ENCODE measurements around the gene PARP8.
"Not testable (repeated sequence)": the region's sequence is repeated elsewhere in the genome, so short reads cannot be mapped to it uniquely, and the experiment has no call there.

The PARP8 gene

DNA sequence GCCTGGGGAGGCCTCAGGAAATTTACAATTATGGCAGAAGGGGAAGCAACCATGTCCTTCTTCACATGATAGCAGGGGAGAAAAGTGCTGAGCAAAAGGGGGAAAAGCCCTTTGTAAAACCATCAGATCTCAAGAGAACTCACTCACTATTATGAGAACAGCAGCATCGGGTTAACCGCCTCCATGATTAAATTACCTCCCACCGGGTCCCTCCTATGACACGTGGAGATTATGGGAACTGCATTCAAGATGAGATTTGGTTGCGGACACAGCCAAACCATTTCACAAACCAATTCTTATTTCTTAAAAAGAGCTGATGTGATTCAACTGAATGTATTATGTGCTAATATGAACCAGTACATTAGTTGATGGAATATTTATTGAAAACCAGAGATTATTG, 63.9 kb downstream of the PARP8 start:
- DNase-seq = no peak

DNA sequence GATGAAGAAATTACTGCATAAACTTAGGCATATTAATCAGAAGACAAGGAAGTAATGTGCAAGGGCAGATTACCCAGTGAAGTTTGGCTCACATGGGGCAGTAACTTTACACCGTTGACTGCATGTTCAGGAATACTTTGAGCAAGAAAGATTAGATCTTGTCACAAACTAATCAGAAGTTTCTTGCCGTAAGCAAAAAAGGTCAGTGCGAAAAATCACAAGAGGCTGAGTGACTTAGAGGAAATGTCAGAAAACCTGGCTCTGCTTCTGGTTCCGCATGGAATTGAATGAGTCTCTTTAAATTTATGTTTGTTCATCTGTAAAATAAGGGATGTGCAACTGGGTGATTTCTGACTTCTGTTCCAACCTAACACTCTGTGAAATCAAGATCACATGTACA, 64.4 kb downstream of the PARP8 start:
- no peak for DNase-seq

DNA sequence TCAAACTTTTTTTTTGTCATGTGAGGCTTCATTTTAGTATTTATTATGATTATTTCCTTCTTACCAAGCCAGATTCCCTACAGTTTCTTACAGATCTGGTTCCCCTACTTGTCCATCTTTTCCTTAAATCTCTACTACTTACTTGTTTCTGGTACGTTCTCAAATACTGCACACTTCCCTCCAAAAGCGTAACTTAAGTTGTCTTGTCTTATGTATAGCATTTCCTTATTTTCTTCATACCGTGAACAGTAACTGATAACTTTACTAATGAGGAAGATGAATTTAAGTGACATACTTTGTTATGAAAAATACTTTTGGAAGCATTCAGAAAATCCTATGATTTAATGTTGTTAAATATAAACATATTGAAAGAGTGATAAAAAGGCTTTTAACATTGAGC, 67.3 kb downstream of the PARP8 start:
- no peak for DNase-seq

DNA sequence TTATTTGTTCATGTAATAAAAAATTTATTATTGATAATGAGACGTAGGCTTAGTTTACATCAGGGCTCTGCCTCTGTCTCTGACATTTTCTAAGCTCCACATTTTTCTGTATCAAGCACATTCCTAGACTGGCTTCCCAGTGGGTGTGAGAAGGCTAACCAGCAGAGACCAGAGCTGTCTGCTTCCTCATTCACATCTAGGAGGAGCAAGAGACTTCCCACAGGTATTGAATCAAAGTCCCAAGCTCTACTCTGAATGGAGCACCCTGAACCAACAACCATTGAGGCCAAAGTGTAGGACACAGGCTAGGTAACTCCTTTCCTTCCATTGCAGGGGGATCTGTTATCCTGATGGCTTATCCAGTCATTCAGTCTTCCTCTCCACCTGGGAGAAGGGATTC, 72.4 kb downstream of the PARP8 start:
- DNase-seq = no peak

DNA sequence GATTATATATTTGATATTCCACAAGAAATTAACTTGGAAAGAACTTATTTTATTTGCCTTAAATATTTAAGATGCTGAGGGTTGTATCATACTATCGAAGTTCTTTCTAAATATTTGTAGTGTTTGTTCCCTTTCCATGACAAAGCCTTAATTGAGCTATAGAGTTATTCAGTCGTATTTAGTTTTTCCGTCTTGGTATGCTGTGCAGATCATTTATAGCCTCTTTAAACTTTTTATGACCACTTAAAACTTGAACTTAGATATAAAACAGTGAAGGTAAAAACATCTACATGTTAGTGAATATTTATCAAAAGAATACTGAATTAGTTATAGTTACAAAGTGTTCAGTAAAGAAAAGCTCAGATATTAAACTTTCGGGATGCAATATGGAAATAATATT, 74.4 kb downstream of the PARP8 start:
- DNase-seq = no peak

DNA sequence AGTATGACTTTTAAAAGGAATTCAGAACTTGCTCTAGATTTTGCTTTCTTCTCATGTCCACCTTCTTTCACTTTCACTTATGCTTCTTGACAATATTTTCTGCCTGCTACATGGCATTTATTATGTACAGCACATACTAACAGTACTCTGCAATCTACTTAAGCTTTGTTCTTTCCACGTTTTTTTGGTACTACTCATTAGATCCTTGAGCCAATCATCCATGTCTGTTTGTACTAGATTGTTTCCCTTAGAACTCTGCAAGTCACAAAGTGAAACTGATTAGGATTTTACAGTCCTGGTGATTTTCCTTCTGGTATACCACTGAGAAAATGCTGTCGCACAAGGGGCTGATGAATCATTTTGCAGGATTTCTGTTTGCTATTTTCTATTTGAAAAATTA, 78.3 kb downstream of the PARP8 start:
- DNase-seq = no peak

DNA sequence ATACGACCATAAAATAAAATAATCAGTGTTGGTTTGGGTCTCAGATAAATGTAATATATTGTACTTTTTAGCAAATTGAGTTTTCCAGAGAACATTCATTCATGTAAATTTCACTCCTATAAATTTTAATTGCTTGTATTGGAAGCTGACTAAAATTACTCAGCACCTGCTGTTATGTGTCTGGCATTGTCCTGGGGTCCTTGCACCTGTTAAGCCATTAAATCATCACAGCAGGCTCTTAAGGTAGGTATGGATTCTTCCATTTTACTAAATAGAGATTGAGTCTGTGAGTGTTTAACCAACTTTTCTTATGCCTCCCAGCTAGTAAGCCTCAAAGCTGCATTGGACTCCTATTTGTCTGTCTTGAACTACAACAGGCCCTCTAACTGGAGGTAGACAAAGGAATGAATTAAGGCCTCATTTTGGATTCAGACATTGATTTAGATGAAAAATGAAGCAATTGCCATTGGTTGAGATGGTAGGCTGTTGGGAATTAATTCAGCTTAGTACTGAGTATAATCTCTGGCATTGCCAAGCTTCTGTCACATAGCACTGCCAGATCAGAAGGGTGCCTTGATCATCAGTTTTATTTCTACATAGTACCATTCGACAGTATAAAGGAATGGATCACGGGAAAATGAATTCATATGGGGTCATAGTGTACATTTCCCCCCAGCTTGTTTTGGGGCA, 78.9 kb downstream of the PARP8 start:
- no peak for DNase-seq

DNA sequence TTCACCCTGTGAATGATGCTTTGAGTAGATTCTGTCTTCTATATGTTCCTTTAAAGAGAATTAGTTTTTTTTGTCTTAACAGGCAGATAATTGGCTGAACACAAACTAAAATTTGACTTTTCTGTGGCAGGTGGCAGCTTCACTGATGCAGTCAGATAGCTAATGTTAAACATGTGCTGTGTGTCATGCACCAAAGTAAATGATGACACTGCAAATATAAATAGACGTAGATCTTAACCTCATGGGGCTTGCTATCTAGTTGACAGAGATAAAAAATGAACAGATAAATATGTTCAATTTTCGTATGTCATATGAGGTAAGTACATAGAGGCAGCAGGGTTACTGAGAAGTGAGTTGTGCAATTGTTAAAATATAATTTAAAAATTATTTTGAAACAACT, 82.7 kb downstream of the PARP8 start:
- no peak for DNase-seq

DNA sequence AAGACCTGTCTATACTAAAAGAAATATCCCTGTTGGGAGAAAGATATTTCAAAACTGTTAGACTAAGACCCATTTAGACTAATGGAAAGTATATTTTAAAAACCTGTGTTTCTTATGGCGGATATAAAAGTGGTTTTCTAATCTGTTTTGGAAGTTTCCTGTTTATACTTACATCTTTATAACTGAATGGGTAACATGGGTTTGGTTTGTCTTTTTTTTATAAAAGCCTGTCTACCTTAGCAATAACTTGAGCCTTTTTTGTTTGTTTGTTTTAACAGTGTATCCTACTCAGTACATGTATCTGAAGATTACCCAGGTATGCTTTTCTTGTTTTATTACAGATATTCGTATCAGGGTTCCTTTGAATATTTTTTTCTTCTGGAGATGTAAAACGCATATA, 83.4 kb downstream of the PARP8 start:
- no peak for DNase-seq

DNA sequence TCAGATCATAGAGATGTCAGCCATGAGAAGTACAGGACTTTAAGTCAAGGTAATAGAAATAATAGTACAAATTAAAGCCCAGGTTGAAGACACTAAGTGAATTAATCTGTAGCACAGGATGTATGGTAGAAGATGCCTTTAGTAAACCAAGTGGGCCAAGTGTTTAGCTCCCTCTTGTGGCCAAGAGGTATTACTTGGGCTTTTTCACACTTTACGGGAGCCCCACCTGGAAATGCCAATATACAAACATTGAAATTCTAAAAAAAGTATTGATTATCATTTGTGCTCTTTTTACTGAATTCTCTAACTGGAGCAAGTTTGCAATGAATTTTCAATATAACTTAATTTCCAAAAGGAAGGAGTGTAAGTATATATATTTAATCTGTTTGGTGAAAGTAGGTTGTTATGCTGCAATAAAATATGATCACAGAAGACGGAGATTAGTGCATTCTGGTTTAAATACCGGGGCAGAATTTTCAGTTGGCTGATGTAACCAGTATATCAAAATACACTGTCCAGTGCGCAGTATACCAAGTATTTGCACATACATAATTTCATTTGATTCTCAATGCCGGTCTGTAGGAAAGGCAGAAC, 84.7 kb downstream of the PARP8 start:
- no peak for DNase-seq

DNA sequence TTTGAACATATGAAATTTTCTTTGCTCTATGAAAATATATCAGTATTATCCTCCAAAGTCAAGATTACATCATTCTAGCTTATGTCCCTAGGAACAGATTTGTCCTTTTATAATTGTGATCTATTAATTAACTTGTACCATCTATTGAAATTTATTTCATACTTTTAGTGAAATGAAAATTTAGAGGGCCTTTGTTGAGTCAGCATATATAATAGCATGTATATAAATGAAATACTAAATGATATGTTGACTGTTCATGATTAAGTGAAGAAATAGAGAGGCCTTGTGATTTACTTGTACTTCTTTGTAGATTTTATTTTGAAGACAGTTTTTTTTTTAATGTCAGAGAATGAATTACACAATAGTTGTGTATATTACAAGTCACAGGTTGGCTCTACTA, 86.4 kb downstream of the PARP8 start:
- no peak for DNase-seq

DNA sequence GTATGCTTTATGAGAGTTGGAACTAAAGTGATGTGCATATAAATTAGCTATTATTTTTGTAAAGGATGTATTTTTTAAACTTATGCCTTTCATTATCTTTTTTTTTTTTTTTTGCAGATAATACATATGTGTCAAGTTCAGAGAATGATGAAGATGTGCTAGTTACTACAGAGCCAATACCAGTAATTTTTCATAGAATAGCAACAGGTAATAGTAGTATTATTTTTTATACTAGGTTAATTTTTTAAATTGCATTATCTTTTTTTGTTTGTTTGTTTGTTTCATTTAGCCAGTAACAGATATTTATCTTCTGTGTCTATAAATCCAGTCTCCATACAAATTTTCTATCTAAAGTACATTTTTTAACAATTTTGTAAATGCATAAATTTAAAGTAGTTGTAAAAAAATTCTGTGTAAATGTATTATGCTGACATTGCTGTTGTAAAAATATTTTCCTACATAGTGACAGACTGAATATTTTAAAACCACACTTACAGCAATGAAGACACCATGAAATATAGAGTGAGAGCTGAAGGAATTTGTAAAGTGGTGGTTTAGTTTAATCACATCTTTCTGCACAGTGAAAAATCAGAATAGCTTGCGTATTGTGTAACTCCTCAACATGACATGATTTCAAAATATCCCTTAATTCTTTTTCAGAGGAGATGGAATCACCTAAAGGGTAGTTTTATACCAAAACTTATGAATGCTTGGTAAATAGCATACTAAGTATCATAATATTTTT, 93.3 kb downstream of the PARP8 start:
- no peak for DNase-seq

DNA sequence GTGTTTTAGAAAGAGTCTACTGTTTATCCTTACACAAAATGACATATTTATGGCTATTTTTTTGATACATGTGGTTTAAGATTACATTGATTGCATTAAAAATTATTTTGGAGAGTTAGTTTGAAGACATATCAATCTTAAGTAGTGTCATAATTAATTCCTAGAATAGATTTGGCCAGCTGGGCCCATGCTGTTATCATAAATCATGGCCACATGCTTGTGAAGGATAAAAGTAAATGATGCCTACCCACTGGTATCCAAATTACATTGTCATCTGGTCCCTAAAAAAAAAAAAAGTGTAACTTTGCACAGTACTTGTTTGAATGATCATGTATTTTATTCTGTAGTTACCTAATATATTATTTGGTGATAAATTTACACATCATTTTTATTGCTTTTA, 96.9 kb downstream of the PARP8 start:
- no peak for DNase-seq

DNA sequence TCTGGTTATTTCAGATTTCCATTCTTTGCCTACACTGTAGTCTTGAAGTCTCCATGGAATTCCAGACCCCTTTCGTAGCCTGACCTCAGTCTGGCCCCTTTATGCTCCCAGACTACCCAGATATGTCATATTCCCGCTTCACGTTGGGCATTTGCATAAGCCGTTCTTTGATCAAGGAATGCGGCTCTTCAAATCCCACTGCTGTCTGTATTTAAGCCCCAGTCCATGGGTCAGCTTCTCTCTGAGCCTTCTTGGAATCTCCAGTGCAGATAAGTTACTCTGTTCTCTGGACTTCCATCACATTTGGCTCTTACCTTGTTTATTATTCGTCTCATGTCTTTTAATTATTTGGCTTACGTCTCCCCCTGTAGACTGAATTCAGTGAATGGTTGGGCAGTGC, 97.4 kb downstream of the PARP8 start:
- no peak for DNase-seq

DNA sequence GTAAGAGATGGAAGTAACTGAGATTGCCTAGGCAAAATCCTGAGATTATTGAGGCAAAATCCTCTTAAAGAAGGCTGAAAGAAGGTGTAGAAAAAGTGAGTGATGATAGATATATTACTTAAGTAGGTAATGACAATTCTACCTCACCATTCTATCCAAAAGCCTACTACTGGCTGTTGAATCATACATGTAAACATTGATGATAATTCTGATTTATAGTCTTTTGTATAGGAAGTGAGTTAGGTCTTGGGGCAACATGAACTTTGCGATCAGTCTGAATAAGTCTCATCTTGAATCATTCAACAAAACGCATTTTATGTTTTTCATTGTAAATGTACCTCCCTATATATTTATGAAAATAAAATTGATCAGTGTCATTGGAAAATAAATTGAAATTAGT, 99.6 kb downstream of the PARP8 start:
- DNase-seq = no peak

DNA sequence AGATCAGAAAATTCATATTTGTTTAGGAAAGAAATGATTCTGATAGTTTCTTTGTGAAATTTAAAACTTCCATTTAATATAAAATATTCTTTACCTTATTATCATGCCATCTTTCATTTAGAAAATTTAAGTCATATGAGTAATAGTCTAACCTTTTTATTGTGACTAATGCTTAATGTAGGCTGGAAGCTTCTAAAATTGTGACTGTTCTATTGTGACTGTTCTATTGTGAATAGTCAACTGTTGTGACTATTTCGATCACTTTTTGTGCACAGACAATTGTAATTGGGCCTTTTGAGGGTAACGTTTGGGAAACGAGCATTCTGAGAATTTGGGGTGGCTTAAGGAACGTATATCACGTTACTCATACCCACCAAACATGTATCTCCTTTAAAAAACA, 100.0 kb downstream of the PARP8 start:
- no peak for DNase-seq

DNA sequence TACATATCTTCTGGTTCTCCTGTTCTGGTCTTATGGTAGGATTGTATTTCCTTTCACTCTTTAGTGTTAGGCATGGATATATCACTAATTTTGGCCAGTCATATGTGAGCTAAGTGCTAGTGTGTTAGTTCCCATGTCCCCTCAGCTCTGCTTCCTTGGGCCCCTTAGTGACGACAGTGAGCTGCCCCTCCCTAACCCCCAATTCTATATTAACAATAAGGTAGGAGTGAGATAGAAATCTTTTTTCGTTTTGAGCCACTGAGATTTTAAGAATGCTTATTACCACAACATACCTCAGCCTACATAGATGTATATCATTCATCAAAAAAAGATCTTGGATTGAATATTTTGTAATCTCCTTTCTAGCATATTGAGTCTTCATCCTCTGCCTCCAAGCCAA, 100.5 kb downstream of the PARP8 start:
- no peak for DNase-seq

DNA sequence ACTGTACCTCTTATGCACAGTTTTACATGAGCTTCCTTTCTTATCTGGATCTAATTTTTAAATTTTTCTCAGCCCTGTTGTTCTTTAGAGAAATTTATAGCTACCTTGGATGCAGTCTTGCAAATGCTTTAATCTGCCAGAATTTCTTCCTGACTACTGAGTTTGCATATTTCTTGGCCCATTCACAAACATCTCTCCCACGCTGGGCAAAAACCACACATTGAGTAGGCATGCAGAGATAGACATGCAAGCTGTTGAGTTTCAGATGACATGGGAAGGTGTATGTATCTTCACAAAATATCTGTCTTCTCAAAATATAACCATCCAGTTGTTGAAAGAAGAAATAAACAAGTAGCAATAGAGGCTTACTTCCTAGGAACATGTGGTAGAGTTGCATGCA, 101.2 kb downstream of the PARP8 start:
- no peak for DNase-seq

DNA sequence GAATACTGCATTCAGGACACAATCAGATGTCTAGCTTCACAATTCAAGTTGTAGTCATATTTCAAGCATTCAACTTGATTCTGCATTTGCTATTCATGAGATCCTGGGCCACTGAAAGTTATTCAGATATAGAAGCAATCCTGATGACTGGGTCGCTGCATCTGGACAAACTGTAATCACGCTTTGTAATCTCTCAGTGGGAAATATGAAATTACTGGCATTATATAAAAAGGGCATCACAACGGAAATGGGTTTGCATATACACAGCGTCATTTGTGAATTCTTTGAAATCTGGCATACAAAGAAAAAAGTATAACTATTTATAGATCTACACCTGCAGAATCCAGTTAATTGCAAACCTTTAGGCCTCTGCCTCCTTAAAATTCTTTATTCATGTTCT, 102.2 kb downstream of the PARP8 start:
- no peak for DNase-seq

DNA sequence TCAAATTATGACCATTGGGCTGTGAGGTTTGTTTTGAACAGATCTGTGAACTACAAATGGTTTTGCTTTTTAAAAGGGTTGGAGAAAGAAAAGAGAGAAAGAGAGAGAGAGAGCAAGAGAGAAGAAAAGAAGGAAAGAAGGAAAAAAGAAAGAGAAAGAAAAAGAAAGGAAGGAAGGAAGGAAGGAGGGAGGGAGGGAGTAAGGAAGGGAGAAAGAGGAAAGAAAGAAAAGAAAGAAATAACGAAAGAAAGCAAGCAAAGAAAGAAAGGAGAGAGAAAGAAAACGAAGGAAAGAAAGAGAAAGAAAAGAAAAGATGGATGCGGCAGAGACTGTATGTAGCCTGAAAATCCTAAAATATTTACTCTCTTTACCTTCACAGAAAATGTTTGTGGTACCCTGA, 104.0 kb downstream of the PARP8 start:
- no peak for DNase-seq

DNA sequence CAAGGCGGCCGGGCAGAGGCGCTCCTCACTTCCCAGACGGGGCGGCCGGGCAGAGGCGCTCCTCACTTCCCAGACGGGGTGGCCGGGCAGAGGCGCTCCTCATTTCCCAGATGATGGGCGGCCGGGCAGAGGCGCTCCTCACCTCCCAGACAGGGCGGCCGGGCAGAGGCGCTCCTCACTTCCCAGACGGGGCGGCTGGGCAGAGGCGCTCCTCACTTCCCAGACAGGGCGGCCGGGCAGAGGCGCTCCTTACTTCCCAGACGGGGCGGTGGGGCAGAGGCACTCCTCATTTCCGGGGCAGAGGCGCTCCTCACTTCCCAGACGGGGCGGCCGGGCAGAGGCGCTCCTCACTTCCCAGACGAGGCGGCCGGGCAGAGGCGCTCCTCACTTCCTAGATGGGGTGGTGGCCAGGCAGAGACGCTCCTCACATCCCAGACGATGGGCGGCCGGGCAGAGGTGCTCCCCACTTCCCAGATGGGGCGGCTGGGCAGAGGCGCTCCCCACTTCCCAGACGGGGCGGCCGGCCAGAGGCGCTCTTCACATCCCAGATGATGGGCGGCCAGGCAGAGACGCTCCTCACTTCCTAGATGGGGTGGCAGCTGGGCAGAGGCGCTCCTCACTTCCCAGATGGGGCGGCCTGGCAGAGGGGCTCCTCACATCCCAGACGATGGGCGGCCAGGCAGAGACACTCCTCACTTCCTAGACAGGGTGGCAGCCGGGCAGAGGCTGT, 108.2 kb downstream of the PARP8 start:
- not testable (repeated sequence) for DNase-seq

DNA sequence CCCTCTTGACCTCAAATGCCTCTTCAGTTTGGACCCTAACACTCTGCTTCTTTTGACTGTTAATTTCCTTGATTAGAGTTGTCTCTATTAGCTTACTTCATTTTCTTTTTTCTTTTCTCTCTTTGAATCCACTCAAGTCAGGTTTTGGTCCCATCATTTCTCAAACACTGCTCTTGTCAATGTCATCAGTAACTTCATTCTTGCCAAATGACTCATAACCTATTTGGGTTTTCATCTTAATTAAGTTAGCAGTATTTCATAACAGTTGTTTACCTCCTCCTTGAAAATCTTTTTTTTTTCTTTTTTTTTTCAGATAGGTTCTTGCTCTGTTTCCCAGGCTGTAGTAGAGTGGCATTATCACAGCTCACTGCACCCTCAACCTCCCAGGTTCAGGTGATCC, 119.6 kb downstream of the PARP8 start:
- no peak for DNase-seq

DNA sequence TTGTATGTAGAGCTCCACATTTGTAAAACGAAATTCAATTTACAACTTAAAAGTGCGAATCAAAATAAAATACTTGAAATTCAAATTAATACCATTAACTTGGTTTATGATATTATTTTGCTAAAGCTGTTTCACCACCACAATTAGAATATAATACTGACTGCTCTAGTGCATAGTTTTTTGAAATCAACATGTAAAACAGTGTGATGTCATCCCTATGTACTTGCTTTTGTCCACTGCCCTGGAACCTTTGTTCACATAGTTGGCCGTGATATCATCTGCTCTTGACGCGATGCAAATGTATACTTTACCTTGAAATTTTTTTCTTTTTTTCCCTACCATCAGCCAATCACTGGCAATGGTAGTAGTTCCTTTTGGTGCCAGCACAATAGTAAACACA, 125.4 kb downstream of the PARP8 start:
- no peak for DNase-seq

DNA sequence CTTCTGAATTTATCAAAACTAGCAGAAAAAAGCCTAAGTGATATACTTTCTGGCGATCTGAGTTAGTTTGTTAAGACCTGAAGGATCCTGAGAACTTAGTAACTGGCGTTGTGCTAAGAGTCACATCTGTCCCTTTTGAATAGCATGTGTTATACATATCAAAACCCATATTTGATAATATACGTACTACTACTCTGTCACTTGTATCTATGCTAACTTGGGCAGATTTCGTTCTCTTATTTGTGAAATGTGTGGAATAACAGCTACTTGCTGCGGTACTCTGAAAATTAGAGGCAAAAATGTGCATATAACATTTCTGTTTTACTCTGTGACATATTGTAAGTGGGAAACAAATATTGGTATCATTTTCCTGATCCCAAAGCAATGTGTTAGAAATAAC, 126.4 kb downstream of the PARP8 start:
- no peak for DNase-seq
